ENCODE data around the gene SLK.

- TF ChIP-seq POLR2AphosphoS5 (IDR thresholded peaks at IDR 0.05; ENCODE audit: low read depth, low read length) (no peak), FOXP2 (optimal IDR thresholded peaks at IDR 0.05; ENCODE audit: borderline replicate concordance, extremely low read depth, extremely low read length, insufficient read depth) (no peak), SIN3A (IDR thresholded peaks at IDR 0.05; ENCODE audit: borderline replicate concordance, insufficient read depth, low read length) (no peak), REST (IDR thresholded peaks at IDR 0.05; ENCODE audit: insufficient read depth in 1 of 2, low read depth in 2 of 2, low read length in 2 of 2) (no peak), TAF1 (IDR thresholded peaks at IDR 0.05; ENCODE audit: borderline replicate concordance, insufficient read depth, low read length) (no peak)
Observed at GRCh38 chr10:104043854-104044253, 76.9 kb downstream of the SLK start.

Data from PFSK-1 (cell line).